HCT116 (cell line): ENCODE data around the gene TBX5. TPM values are rescaled to one million over a fixed set of nuclear protein-coding genes. Genes with fewer than 3 reads are reported as not detected.

Source experiments
- ATAC-seq: fragments of 200-7000 bp; cut with Tn5 transposase; 2 replicates; pipeline ENCODE4 v1.9.1; 2020; ENCODE audit warnings: mild to moderate bottlenecking, moderate library complexity
- BruUV-seq: library from RNA; stranded (reverse); fragments of 400-500 nt; replicated peaks from 2 replicates; lab custom pipeline; 2021; lab: Mats Ljungman, UMichigan
- CTCF ChIA-PET: fragments of 300-600 bp; sonication (Branson Sonifier 250); formaldehyde crosslinking; loops from one replicate; lab custom pipeline; 2021; ENCODE audit warnings: antibody characterized with exemption; lab: Charles Lee
- POLR2A ChIA-PET: fragments of 300-600, 350-600 bp; sonication (Branson Sonifier 250); formaldehyde crosslinking; loops from one replicate; lab custom pipeline; 2021; ENCODE audit warnings: antibody characterized with exemption; lab: Charles Lee
- RAD21 ChIA-PET, 2 experiments: fragments of 300-600 bp; sonication (Branson Sonifier 250); formaldehyde crosslinking; loops; one replicate each; lab custom pipeline; 2023; ENCODE audit warnings: low total read pairs in 2 of 2; ENCODE audit not compliant: uncharacterized antibody in 2 of 2, unreplicated experiment in 2 of 2, low non-redundant PET in 1 of 2; lab: Charles Lee
- DNase-seq: peaks from one replicate; pipeline ENCODE4 v3.0.0-alpha.2; 2010; ENCODE audit warnings: low read depth, low spot score
- H2AFZ ChIP-seq: fragments of 200-600 bp; shearing (Covaris generic), sonication (generic); 2 replicates; pipeline ENCODE4 v1.6.1; 2017; ENCODE audit warnings: low read depth, mixed run types, mixed read lengths, antibody characterized with exemption, low read length; ENCODE audit not compliant: poor library complexity, severe bottlenecking
- H3K27ac ChIP-seq: 2 replicates; pipeline ENCODE4 v1.5.1; 2012; ENCODE audit warnings: low read depth, low read length
- H3K27me3 ChIP-seq: fragments of 200-600 bp; sonication (generic); 2 replicates; pipeline ENCODE4 v1.6.1; 2016; ENCODE audit warnings: mixed run types, low read length, mixed read lengths; ENCODE audit not compliant: insufficient read depth
- H3K36me3 ChIP-seq, 2 experiments: fragments of 200-500 bp in 1 of 2; fragments of 200-600 bp in 1 of 2; sonication (Bioruptor generic) in 1 of 2; sonication (generic) in 1 of 2; 2 replicates each; pipeline versions ENCODE4 v1.5.1 to v1.6.1; 2014 to 2016; ENCODE audit warnings: low read length in 2 of 2, inconsistent platforms in 1 of 2, mixed read lengths in 1 of 2, mixed run types in 1 of 2; ENCODE audit not compliant: insufficient read depth in 2 of 2, control insufficient read depth in 1 of 2
- H3K4me1 ChIP-seq, 2 experiments: fragments of 200-600 bp in 1 of 2; sonication (generic) in 1 of 2; 2 replicates each; pipeline versions ENCODE4 v1.5.1 to v1.6.1; 2012 to 2017; ENCODE audit warnings: low read length in 2 of 2, inconsistent platforms in 1 of 2, mild to moderate bottlenecking in 1 of 2, mixed read lengths in 1 of 2, mixed run types in 1 of 2, moderate library complexity in 1 of 2; ENCODE audit not compliant: insufficient read depth in 2 of 2, control insufficient read depth in 1 of 2
- H3K4me2 ChIP-seq: fragments of 200-600 bp; sonication (generic); 2 replicates; pipeline ENCODE4 v1.6.1; 2017; ENCODE audit warnings: mixed run types, low read length, mixed read lengths
- H3K4me3 ChIP-seq, 2 experiments: fragments of 200-600 bp in 1 of 2; sonication (generic) in 1 of 2; replicated peaks in 1 of 2; 2 replicates each; pipeline ENCODE4 v1.5.1; 2011 to 2016; ENCODE audit warnings: low read length in 2 of 2, control low read depth in 1 of 2, low read depth in 1 of 2, mild to moderate bottlenecking in 1 of 2, mixed read lengths in 1 of 2, mixed run types in 1 of 2
- H3K79me2 ChIP-seq: fragments of 200-600 bp; sonication (generic); 2 replicates; pipeline ENCODE4 v1.6.1; 2017; ENCODE audit warnings: mild to moderate bottlenecking, mixed run types, low read length, moderate library complexity, mixed read lengths; ENCODE audit not compliant: insufficient read depth
- H3K9ac ChIP-seq: fragments of 200-600 bp; sonication (generic); 2 replicates; pipeline ENCODE4 v1.6.1; 2016; ENCODE audit warnings: low read length, mixed read lengths
- H3K9me2 ChIP-seq: fragments of 200-600 bp; sonication (generic), shearing (Covaris generic); 2 replicates; pipeline ENCODE4 v1.6.1; 2017; ENCODE audit warnings: mixed run types, mild to moderate bottlenecking, moderate library complexity; ENCODE audit not compliant: insufficient read depth
- H3K9me3 ChIP-seq, 2 experiments: fragments of 200-500 bp in 1 of 2; fragments of 200-600 bp in 1 of 2; sonication (Bioruptor generic) in 1 of 2; sonication (generic) in 1 of 2; 2 replicates each; pipeline ENCODE4 v1.6.1; 2014 to 2017; ENCODE audit warnings: low read length in 2 of 2, mixed read lengths in 2 of 2, inconsistent platforms in 1 of 2, low read depth in 1 of 2, mild to moderate bottlenecking in 1 of 2, mixed run types in 1 of 2, moderate library complexity in 1 of 2; ENCODE audit not compliant: control insufficient read depth in 1 of 2, insufficient read depth in 1 of 2
- H4K20me1 ChIP-seq: fragments of 200-600 bp; sonication (generic), shearing (Covaris generic); 2 replicates; pipeline ENCODE4 v1.6.1; 2017; ENCODE audit warnings: mixed run types, mild to moderate bottlenecking, moderate library complexity; ENCODE audit not compliant: insufficient read depth
- ATF3 ChIP-seq: IDR thresholded peaks from 2 replicates; pipeline ENCODE4 v1.6.1; 2012
- CEBPB ChIP-seq: IDR thresholded peaks from 2 replicates; pipeline ENCODE4 v1.6.1; 2012; ENCODE audit warnings: low read depth
- EGR1 ChIP-seq: IDR thresholded peaks from 2 replicates; pipeline ENCODE4 v1.6.1; 2012; ENCODE audit warnings: low read depth
- EZH2phosphoT487 ChIP-seq: fragments of 200-600 bp; IDR thresholded peaks from 2 replicates; pipeline ENCODE4 v1.6.1; 2018; ENCODE audit warnings: antibody characterized with exemption, borderline replicate concordance
- JUND ChIP-seq: IDR thresholded peaks from 2 replicates; pipeline ENCODE4 v1.6.1; 2012
- POLR2AphosphoS5 ChIP-seq: IDR thresholded peaks from 2 replicates; pipeline ENCODE4 v1.6.1; 2011; ENCODE audit warnings: mild to moderate bottlenecking, low read depth, low read length, moderate library complexity
- YY1 ChIP-seq: IDR thresholded peaks from 2 replicates; pipeline ENCODE4 v1.6.1; 2011; ENCODE audit warnings: low read length, low read depth, moderate library complexity, mild to moderate bottlenecking; ENCODE audit not compliant: insufficient replicate concordance; ENCODE audit errors: extremely low read depth
- ZFX ChIP-seq: fragments of 450-650 bp; IDR thresholded peaks from 2 replicates; pipeline ENCODE4 v1.6.1; 2017
- intact Hi-C: fragments of 100-400 bp; cut with micrococcal nuclease; formaldehyde crosslinking; loops from 2 replicates; pipeline ENCODE4 v1.10.0; 2022
- total RNA-seq: library from RNA; stranded (reverse); gene quantifications from one replicate; pipeline ENCODE4 v1.2.1, GENCODE V29; 2021; ENCODE audit not compliant: unreplicated experiment

The TBX5 gene
- total RNA-seq, 1 experiment from 2014 or later = 0.10 TPM

- no peaks in the 10 kb centered on the region for H3K9me3 ChIP-seq
- intact Hi-C loops = no loop called here
- H3K4me3 ChIP-seq = no peak overlapping the region
- ChIA-PET CTCF (no interaction called here), RAD21 (no interaction called here), POLR2A (no interaction called here)
- no peaks in the 10 kb centered on the region for H3K4me1 ChIP-seq
- no peaks in the 10 kb centered on the region for H3K9me2 ChIP-seq
- DNase-seq (no peak), ATAC-seq (no peak)
- no peaks in the 10 kb centered on the region for H3K79me2 ChIP-seq
- H3K9ac ChIP-seq = no peak overlapping the region
- no peaks in the 10 kb centered on the region for H4K20me1 ChIP-seq
- no TSS peak for BruUV-seq
- no peak overlapping the region for H3K4me2 ChIP-seq
- no peak for TF ChIP-seq CEBPB
- no peak for TF ChIP-seq JUND
- no peak for TF ChIP-seq EGR1
- no peak for TF ChIP-seq ATF3
- TF ChIP-seq ZFX = no peak
- no peaks in the 10 kb centered on the region for H3K36me3 ChIP-seq
- no peak overlapping the region for H2AFZ ChIP-seq
- peaks cover 37% of the 10 kb centered on the region; the same call in 1 of the 2 replicates for H3K27me3 ChIP-seq
- no peak overlapping the region for H3K27ac ChIP-seq
These were observed 10.1 kb upstream of the TBX5 start for GRCh38 chr12:114416028-114416427.

- DNase-seq (no peak), ATAC-seq (no peak)
- intact Hi-C loops = no loop called here
- no peaks in the 10 kb centered on the region for H3K4me1 ChIP-seq
- H3K9me2 ChIP-seq = no peaks in the 10 kb centered on the region
- H3K27ac ChIP-seq = no peak overlapping the region
- H3K36me3 ChIP-seq = no peaks in the 10 kb centered on the region
- ChIA-PET RAD21 (no interaction called here), POLR2A (no interaction called here), CTCF (no interaction called here)
- no peak overlapping the region for H3K4me2 ChIP-seq
- BruUV-seq = no TSS peak
- H3K9me3 ChIP-seq = no peaks in the 10 kb centered on the region
- H3K27me3 ChIP-seq = peaks cover 32% of the 10 kb centered on the region; the same call in 1 of the 2 replicates
- H2AFZ ChIP-seq = no peak overlapping the region
- no peaks in the 10 kb centered on the region for H3K79me2 ChIP-seq
- TF ChIP-seq POLR2AphosphoS5 (no peak), YY1 (no peak), EZH2phosphoT487 (no peak)
- H3K4me3 ChIP-seq = no peak overlapping the region
- H4K20me1 ChIP-seq = no peaks in the 10 kb centered on the region
- no peak overlapping the region for H3K9ac ChIP-seq
These were observed 9.6 kb upstream of the TBX5 start for GRCh38 chr12:114415525-114415868.
